ENCODE results near the gene TOM1L1. TPM values are rescaled to one million over a fixed set of nuclear protein-coding genes. Genes with fewer than 3 reads are reported as not detected.
"Not testable (repeated sequence)": the region's sequence is repeated elsewhere in the genome, so short reads cannot be mapped to it uniquely, and the experiment has no call there.

TOM1L1 gene
- total RNA-seq, 1 donor from 2014 or later = 34.1 TPM

DNA sequence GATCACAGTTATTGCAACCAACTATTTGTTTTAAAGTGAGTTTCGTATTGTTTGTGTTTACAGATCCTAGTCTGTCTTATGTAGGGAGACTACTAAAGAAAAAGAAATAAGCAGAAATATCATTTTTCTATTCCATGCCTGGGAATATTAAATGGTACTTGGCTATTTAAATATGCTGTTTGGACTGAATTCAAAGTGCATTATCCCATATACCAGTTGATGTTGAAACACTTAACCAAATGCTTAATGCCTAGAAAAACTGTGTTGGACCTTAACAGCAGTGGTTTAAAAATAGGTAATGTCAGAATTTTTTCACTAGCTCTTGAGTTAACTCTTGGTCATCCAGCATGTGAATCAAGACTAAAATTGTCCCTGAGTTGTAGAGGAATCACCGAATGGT is 37.5 kb upstream of the TOM1L1 start:
- intact Hi-C loops (cut with DNase I) = no loop called here
- no peak for ATAC-seq
- Histone ChIP-seq H3K4me3 (no peak overlapping the region), H3K9me3 (no peaks in the 10 kb centered on the region), H3K27me3 (ENCODE audit: low read depth) (no peaks in the 10 kb centered on the region), H3K27ac (no peak overlapping the region), H3K36me3 (no peaks in the 10 kb centered on the region), H3K4me1 (no peaks in the 10 kb centered on the region)
- no peak for DNase-seq
- TF ChIP-seq, protein P1, sequence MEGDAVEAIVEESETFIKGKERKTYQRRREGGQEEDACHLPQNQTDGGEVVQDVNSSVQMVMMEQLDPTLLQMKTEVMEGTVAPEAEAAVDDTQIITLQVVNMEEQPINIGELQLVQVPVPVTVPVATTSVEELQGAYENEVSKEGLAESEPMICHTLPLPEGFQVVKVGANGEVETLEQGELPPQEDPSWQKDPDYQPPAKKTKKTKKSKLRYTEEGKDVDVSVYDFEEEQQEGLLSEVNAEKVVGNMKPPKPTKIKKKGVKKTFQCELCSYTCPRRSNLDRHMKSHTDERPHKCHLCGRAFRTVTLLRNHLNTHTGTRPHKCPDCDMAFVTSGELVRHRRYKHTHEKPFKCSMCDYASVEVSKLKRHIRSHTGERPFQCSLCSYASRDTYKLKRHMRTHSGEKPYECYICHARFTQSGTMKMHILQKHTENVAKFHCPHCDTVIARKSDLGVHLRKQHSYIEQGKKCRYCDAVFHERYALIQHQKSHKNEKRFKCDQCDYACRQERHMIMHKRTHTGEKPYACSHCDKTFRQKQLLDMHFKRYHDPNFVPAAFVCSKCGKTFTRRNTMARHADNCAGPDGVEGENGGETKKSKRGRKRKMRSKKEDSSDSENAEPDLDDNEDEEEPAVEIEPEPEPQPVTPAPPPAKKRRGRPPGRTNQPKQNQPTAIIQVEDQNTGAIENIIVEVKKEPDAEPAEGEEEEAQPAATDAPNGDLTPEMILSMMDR (IDR thresholded peaks at IDR 0.05) = no peak

DNA sequence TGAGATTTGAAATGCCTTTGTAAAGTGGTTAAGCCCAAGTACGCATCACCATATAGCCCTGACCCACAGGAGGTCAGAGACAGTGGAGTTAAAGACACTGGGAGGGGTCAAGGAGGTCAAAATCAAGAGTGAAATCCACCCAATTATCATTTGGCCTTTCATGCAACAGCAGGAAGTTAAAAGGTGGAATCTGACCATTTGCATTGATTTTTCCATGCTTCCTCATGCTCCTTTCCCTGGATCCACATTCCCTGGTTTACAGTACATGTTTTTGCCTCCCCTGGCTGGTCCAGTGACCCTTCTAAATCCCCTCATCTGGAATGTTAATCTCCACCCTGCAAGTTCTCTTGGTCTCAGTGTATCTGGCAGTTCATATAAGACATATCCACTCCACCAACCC is 36.6 kb upstream of the TOM1L1 start:
- Histone ChIP-seq H3K4me1 (no peaks in the 10 kb centered on the region), H3K36me3 (no peaks in the 10 kb centered on the region), H3K4me3 (no peak overlapping the region), H3K27ac (no peak overlapping the region), H3K9me3 (no peaks in the 10 kb centered on the region), H3K27me3 (ENCODE audit: low read depth) (no peaks in the 10 kb centered on the region)
- ATAC-seq = no peak
- intact Hi-C loops (cut with DNase I) = no loop called here
- no peak for DNase-seq
- TF ChIP-seq, protein P1 (IDR thresholded peaks at IDR 0.05) = no peak

DNA sequence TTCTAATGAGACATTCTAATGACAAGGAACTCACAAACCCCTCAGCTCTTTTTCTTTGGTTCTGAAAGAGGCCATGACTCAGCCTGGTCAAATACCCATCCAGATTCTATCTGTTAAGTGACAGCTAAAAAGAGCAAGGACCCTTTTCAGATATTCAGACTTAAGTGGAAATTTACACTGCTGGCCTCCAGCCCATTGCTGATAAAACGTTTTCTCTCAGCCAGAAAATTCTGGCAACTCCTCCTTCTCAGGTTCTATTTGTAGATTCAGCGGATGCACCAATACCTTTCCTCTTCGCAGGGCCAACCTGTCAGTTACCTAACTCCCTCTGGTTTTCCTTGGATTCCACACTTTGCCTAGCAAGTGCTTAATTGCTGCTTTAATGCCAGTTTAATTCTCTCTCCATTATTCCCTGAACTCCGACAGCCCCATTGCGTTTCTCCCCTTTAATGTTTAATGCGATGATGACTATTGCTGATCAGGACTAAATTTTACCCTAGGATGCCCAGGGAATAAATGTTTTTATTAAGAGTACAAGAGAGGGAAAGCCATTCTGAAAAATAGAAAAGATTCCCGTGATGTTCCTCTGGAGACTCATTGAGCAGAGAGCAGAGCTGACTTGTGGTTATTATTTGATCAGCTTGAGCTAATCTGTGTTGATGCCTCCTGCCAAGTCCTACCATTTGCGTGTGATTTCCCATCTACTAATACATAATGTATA is 35.9 kb upstream of the TOM1L1 start:
- H3K36me3 ChIP-seq = no peaks in the 10 kb centered on the region
- H3K4me1 ChIP-seq = no peaks in the 10 kb centered on the region
- intact Hi-C loops (cut with DNase I) = no loop called here
- no peaks in the 10 kb centered on the region for H3K9me3 ChIP-seq
- ATAC-seq = no peak
- TF ChIP-seq, protein P1 (IDR thresholded peaks at IDR 0.05) = no peak
- DNase-seq = no peak
- no peaks in the 10 kb centered on the region for H3K27me3 ChIP-seq (ENCODE audit: low read depth)
- H3K4me3 ChIP-seq = no peak overlapping the region
- H3K27ac ChIP-seq = no peak overlapping the region

DNA sequence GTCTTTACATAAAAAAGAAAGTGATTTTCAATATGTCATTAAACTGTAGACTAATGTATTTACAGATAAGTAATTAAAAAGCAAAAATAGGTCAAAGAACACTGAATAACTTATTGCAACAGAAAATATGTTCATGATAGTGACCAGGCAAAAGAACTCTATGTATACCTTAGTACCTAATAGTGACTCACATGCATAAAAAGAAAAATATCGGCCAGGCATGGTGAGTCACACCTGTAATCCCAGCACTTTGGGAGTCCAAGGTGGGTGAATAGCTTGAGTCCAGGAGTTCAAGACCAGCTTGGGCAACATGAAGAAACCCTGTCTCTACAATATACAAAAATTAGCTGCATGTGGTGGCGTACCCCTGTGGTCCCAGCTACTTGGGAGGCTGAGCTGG is 33.0 kb upstream of the TOM1L1 start:
- TF ChIP-seq, protein P1 (IDR thresholded peaks at IDR 0.05) = no peak
- no peaks in the 10 kb centered on the region for H3K4me1 ChIP-seq
- ATAC-seq (no peak), DNase-seq (no peak)
- no peaks in the 10 kb centered on the region for H3K36me3 ChIP-seq
- no peaks in the 10 kb centered on the region for H3K27me3 ChIP-seq (ENCODE audit: low read depth)
- H3K9me3 ChIP-seq = no peaks in the 10 kb centered on the region
- no peak overlapping the region for H3K4me3 ChIP-seq
- no peak overlapping the region for H3K27ac ChIP-seq
- intact Hi-C loops (cut with DNase I) = no loop called here

- H3K4me3 ChIP-seq = no peak overlapping the region
- ATAC-seq = no peak
- TF ChIP-seq, protein P1 (IDR thresholded peaks at IDR 0.05) = no peak
Measured at GRCh38 chr17:54870671-54871175, 29.9 kb upstream of the TOM1L1 start.

GRCh38 chr17:54875906-54876305 is 24.7 kb upstream of the TOM1L1 start:
- DNase-seq; intact Hi-C loops (cut with DNase I); ATAC-seq: not testable (repeated sequence)

More at GRCh38 chr17:54870671-54871175, 29.9 kb upstream of the TOM1L1 start:
- no peak for DNase-seq
- Histone ChIP-seq H3K9me3 (no peaks in the 10 kb centered on the region), H3K36me3 (no peaks in the 10 kb centered on the region), H3K27me3 (ENCODE audit: low read depth) (no peaks in the 10 kb centered on the region), H3K4me1 (no peaks in the 10 kb centered on the region), H3K27ac (no peak overlapping the region)
- intact Hi-C loops (cut with DNase I) = no loop called here

More at GRCh38 chr17:54875906-54876305, 24.7 kb upstream of the TOM1L1 start:
- H3K9me3 ChIP-seq; H3K4me1 ChIP-seq; H3K27ac ChIP-seq; H3K4me3 ChIP-seq; H3K27me3 ChIP-seq (ENCODE audit: low read depth); H3K36me3 ChIP-seq: not testable (repeated sequence)
